GM12878 (cell line): ENCODE measurements around the gene HTR3E. TPM values are rescaled to one million over a fixed set of nuclear protein-coding genes. Genes with fewer than 3 reads are reported as not detected.
A peak's percentile ranks its signal among the peaks of the same experiment; 100 is the strongest.

Experiments used
- ATF7 ChIP-seq: fragments of 450-650 bp; IDR thresholded peaks from 2 replicates; pipeline ENCODE4 v1.6.1; 2016; ENCODE audit warnings: low read depth, mild to moderate bottlenecking
- BCL11A ChIP-seq: IDR thresholded peaks from 2 replicates; pipeline ENCODE4 v1.6.1; 2011; ENCODE audit warnings: low read depth, low read length
- DPF2 ChIP-seq: fragments of 450-650 bp; IDR thresholded peaks from 2 replicates; pipeline ENCODE4 v1.6.1; 2017; ENCODE audit warnings: mild to moderate bottlenecking
- FOXM1 ChIP-seq: IDR thresholded peaks from 2 replicates; pipeline ENCODE4 v1.6.1; 2012; ENCODE audit warnings: low read depth, mild to moderate bottlenecking, inconsistent platforms, low read length, moderate library complexity
- IKZF2 ChIP-seq, 2 experiments: fragments of 450-650 bp; IDR thresholded peaks; 2 replicates each; pipeline ENCODE4 v1.6.1; 2017; ENCODE audit warnings: mild to moderate bottlenecking in 2 of 2, moderate library complexity in 2 of 2
- KAT2A ChIP-seq: conservative IDR thresholded peaks from 2 replicates; pipeline ENCODE4 v1.6.1; 2011; ENCODE audit warnings: low read depth, low read length; ENCODE audit not compliant: control insufficient read depth
- MLLT1 ChIP-seq: fragments of 450-650 bp; IDR thresholded peaks from 2 replicates; pipeline ENCODE4 v1.6.1; 2016; ENCODE audit warnings: mild to moderate bottlenecking
- MTA3 ChIP-seq: IDR thresholded peaks from 2 replicates; pipeline ENCODE4 v1.6.1; 2012; ENCODE audit warnings: low read length, inconsistent platforms, borderline replicate concordance
- NR2C2 ChIP-seq: IDR thresholded peaks from 2 replicates; pipeline ENCODE4 v1.6.1; 2011; ENCODE audit warnings: borderline replicate concordance, low read depth; ENCODE audit not compliant: control insufficient read depth, insufficient read length
- PBX3 ChIP-seq: IDR thresholded peaks from 2 replicates; pipeline ENCODE4 v1.6.1; 2011; ENCODE audit warnings: mild to moderate bottlenecking, low read depth, low read length, moderate library complexity; ENCODE audit not compliant: insufficient replicate concordance
- POU2F2 ChIP-seq: IDR thresholded peaks from 3 replicates; pipeline ENCODE4 v1.6.1; 2011; ENCODE audit warnings: low read depth, mild to moderate bottlenecking, low read length, borderline replicate concordance
- PRDM15 ChIP-seq: fragments of 450-650 bp; formaldehyde crosslinking; IDR thresholded peaks from 2 replicates; pipeline ENCODE4 v1.4.0; 2020; ENCODE audit warnings: mild to moderate bottlenecking, moderate library complexity
- RAD21 ChIP-seq: IDR thresholded peaks from 2 replicates; pipeline ENCODE4 v1.6.1; 2011; ENCODE audit warnings: mild to moderate bottlenecking, low read depth, low read length, moderate library complexity; ENCODE audit not compliant: insufficient read depth
- RELB ChIP-seq: fragments of 450-650 bp; IDR thresholded peaks from 2 replicates; pipeline ENCODE4 v1.6.1; 2017; ENCODE audit warnings: low read depth, mild to moderate bottlenecking, moderate library complexity
- RFX5 ChIP-seq: IDR thresholded peaks from 2 replicates; pipeline ENCODE4 v1.6.1; 2011; ENCODE audit warnings: low read depth, low read length, improper control_type of control experiment
- SIN3A ChIP-seq: IDR thresholded peaks from 2 replicates; pipeline ENCODE4 v1.6.1; 2012; ENCODE audit warnings: low read depth, low read length, improper control_type of control experiment
- YBX1 ChIP-seq: fragments of 450-650 bp; IDR thresholded peaks from 2 replicates; pipeline ENCODE4 v1.6.1; 2016; ENCODE audit warnings: antibody characterized with exemption
- ZNF207 ChIP-seq: fragments of 450-650 bp; IDR thresholded peaks from 2 replicates; pipeline ENCODE4 v1.6.1; 2014; ENCODE audit warnings: antibody characterized with exemption, mild to moderate bottlenecking, borderline replicate concordance
- polyA plus RNA-seq, 11 experiments: library from polyadenylated mRNA; depleted of rRNA in 4 of 11; unstranded in 6 of 11; stranded (reverse) in 5 of 11; fragments of >200 nt; fragmentation: Nextera tagmentation in 4 of 11; fragmentation: Illumina TruSeq in 1 of 11; extraction: Ambion mirVana in 4 of 11; extraction: Trizol in 1 of 11; gene quantifications; 1 replicate in 1 of 11; 2 replicates in 10 of 11; pipeline versions ENCODE4 v1.2.1 to v1.2.3, GENCODE V29; 2011 to 2016; ENCODE audit warnings: inconsistent platforms in 2 of 11, missing spikeins in 2 of 11, low read depth in 1 of 11
- total RNA-seq, 4 experiments: library from RNA; depleted of rRNA in 3 of 4; stranded (reverse); fragments of >200 nt in 3 of 4; fragmentation: Illumina TruSeq in 1 of 4; extraction: Trizol in 1 of 4; gene quantifications; 2 replicates each; pipeline versions ENCODE4 v1.2.1 to v1.2.3, GENCODE V29; 2013 to 2021
- TF ChIP-seq, protein P1 (sequence below): fragments of 450-650 bp; IDR thresholded peaks from 2 replicates; pipeline ENCODE4 v1.6.1; 2014; ENCODE audit warnings: mild to moderate bottlenecking
- TF ChIP-seq, protein P2 (sequence below): fragments of 450-650 bp; IDR thresholded peaks from 2 replicates; pipeline ENCODE4 v1.6.1; 2017; ENCODE audit warnings: borderline replicate concordance
- TF ChIP-seq, protein P3 (sequence below): IDR thresholded peaks from 2 replicates; pipeline ENCODE4 v1.6.1; 2012; ENCODE audit warnings: low read depth, low read length, improper control_type of control experiment

The HTR3E gene
- total and polyA plus RNA-seq, 10 of the 15 experiments (the other 5 are each of a cell fraction or from before 2014, with no cell fraction given), result not detected

- TF ChIP-seq PBX3 (no peak), SIN3A (no peak), MLLT1 (no peak), PRDM15 (CRISPR knock-in tag) (no peak), YBX1 (no peak), FOXM1 (no peak), ZNF207 (no peak), RELB (peak; percentile 52; the same call in 1 of the 2 replicates), POU2F2 (no peak), RFX5 (no peak), NR2C2 (no peak), RAD21 (no peak), DPF2 (no peak), KAT2A (no peak), IKZF2 (IDR thresholded peaks at IDR 0.05) (no peak), BCL11A (no peak), ATF7 (no peak), MTA3 (no peak)
- TF ChIP-seq, protein P1, sequence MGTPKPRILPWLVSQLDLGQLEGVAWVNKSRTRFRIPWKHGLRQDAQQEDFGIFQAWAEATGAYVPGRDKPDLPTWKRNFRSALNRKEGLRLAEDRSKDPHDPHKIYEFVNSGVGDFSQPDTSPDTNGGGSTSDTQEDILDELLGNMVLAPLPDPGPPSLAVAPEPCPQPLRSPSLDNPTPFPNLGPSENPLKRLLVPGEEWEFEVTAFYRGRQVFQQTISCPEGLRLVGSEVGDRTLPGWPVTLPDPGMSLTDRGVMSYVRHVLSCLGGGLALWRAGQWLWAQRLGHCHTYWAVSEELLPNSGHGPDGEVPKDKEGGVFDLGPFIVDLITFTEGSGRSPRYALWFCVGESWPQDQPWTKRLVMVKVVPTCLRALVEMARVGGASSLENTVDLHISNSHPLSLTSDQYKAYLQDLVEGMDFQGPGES, result no peak
- TF ChIP-seq, protein P2, sequence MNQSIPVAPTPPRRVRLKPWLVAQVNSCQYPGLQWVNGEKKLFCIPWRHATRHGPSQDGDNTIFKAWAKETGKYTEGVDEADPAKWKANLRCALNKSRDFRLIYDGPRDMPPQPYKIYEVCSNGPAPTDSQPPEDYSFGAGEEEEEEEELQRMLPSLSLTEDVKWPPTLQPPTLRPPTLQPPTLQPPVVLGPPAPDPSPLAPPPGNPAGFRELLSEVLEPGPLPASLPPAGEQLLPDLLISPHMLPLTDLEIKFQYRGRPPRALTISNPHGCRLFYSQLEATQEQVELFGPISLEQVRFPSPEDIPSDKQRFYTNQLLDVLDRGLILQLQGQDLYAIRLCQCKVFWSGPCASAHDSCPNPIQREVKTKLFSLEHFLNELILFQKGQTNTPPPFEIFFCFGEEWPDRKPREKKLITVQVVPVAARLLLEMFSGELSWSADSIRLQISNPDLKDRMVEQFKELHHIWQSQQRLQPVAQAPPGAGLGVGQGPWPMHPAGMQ, result no peak
- TF ChIP-seq, protein P3, sequence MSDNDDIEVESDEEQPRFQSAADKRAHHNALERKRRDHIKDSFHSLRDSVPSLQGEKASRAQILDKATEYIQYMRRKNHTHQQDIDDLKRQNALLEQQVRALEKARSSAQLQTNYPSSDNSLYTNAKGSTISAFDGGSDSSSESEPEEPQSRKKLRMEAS, result no peak
Observed at GRCh38 chr3:184156522-184156955, 59.7 kb downstream of the HTR3E start (continued).
